ENCODE measurements around the gene TM4SF4. TPM values are rescaled to one million over a fixed set of nuclear protein-coding genes. Genes with fewer than 3 reads are reported as not detected.

The TM4SF4 gene
- total RNA-seq, 1 donor from 2014 or later = not detected

DNA sequence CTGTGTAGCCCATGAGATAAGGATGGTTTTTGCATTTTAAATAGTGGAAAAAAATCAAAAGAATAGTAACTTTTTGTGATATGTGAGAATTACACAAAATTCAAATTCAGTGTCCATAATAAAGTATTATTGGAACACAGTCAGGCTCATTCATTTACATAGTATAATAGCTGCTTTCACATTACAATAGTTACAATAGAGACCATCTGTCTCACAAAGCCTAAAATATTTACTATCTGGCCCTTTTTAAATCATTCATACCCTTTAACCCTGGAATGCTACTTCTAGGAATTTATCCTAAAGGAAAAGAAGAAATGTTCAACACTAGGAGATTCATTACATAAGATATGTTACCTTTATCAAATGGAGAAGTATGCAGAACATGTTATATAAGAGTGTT is 35.5 kb upstream of the TM4SF4 start:
- Histone ChIP-seq H3K36me3 (no peaks in the 10 kb centered on the region), H3K9ac (no peak overlapping the region), H3K4me2 (no peak overlapping the region), H4K20me1 (ENCODE audit: low read depth) (no peaks in the 10 kb centered on the region), H2AFZ (replicated peaks) (no peak overlapping the region), H3K9me3 (ENCODE audit: low read depth) (no peaks in the 10 kb centered on the region), H3K27ac (no peak overlapping the region), H3K79me2 (ENCODE audit: low read depth) (no peaks in the 10 kb centered on the region), H3K27me3 (no peaks in the 10 kb centered on the region), H3K4me3 (no peak overlapping the region), H3F3A (ENCODE audit: low read depth) (no peaks in the 10 kb centered on the region), H3K4me1 (no peaks in the 10 kb centered on the region)
- Mint-ChIP-seq H3K4me1 (no peaks in the 10 kb centered on the region), H3K27ac (no peak overlapping the region), H3K36me3 (no peaks in the 10 kb centered on the region), H3K4me3 (no peak overlapping the region), H3K9me3 (peaks cover 3% of the 10 kb centered on the region), H3K27me3 (ENCODE audit: insufficient read depth, low read depth) (peaks cover 3% of the 10 kb centered on the region)
- TF ChIP-seq EZH2 (IDR thresholded peaks at IDR 0.05) (no peak), EZH2phosphoT487 (IDR thresholded peaks at IDR 0.05) (no peak)
- TF ChIP-seq, protein P1, sequence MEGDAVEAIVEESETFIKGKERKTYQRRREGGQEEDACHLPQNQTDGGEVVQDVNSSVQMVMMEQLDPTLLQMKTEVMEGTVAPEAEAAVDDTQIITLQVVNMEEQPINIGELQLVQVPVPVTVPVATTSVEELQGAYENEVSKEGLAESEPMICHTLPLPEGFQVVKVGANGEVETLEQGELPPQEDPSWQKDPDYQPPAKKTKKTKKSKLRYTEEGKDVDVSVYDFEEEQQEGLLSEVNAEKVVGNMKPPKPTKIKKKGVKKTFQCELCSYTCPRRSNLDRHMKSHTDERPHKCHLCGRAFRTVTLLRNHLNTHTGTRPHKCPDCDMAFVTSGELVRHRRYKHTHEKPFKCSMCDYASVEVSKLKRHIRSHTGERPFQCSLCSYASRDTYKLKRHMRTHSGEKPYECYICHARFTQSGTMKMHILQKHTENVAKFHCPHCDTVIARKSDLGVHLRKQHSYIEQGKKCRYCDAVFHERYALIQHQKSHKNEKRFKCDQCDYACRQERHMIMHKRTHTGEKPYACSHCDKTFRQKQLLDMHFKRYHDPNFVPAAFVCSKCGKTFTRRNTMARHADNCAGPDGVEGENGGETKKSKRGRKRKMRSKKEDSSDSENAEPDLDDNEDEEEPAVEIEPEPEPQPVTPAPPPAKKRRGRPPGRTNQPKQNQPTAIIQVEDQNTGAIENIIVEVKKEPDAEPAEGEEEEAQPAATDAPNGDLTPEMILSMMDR (IDR thresholded peaks at IDR 0.05) = no peak
- DNase-seq (ENCODE audit: low spot score) = no peak

DNA sequence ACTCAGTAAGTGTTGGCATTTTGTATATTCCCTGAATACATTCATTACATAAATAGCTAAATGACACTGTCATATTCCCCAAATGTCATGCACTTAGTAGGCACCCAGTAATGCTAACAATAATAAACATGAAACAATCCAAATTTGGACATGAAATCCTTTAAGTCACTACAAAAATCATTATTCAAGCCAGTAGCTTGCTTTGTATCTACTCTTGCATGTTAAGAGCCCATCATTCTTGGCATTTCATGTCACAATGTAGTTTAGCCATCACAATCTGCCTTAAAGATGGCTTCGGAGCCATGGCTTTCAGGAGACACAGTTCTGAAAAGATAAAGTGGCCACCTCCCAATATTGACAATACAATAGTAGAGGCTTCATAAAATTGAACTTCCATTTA is 32.9 kb upstream of the TM4SF4 start:
- no peak for DNase-seq (ENCODE audit: low spot score)
- Mint-ChIP-seq H3K9me3 (no peaks in the 10 kb centered on the region), H3K4me1 (no peaks in the 10 kb centered on the region), H3K27ac (no peak overlapping the region), H3K36me3 (no peaks in the 10 kb centered on the region), H3K27me3 (ENCODE audit: insufficient read depth, low read depth) (peaks cover 3% of the 10 kb centered on the region), H3K4me3 (no peak overlapping the region)
- H3K4me1 ChIP-seq = no peaks in the 10 kb centered on the region
- no peak overlapping the region for H2AFZ ChIP-seq (replicated peaks)
- no peaks in the 10 kb centered on the region for H3F3A ChIP-seq (ENCODE audit: low read depth)
- TF ChIP-seq, protein P1 (IDR thresholded peaks at IDR 0.05) = no peak
- TF ChIP-seq EZH2 (IDR thresholded peaks at IDR 0.05) = no peak
- no peak for TF ChIP-seq EZH2phosphoT487 (IDR thresholded peaks at IDR 0.05)
- H3K27ac ChIP-seq = no peak overlapping the region
- no peaks in the 10 kb centered on the region for H3K36me3 ChIP-seq
- H3K4me3 ChIP-seq = no peak overlapping the region
- no peaks in the 10 kb centered on the region for H3K27me3 ChIP-seq
- H3K4me2 ChIP-seq = no peak overlapping the region
- H3K79me2 ChIP-seq (ENCODE audit: low read depth) = no peaks in the 10 kb centered on the region
- H4K20me1 ChIP-seq (ENCODE audit: low read depth) = no peaks in the 10 kb centered on the region
- H3K9me3 ChIP-seq (ENCODE audit: low read depth) = no peaks in the 10 kb centered on the region
- H3K9ac ChIP-seq = no peak overlapping the region

DNA sequence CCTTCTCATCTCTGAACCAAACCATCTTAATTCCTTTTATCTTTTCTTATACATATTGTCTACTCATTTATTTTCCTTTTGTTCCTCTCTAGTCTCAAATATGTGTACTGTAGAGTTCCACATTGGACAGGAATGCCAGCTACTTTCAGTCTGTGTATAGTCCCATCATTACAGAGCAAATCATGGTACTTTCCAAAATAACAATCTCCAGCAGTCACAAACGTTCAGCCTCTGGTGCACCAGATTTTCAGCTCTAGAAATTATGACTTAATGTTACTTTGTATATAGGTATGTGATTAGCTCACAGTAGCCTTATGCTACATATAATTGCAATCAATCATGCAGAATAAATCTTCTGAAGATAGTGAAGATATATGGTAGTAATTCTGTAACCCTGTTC is 32.5 kb upstream of the TM4SF4 start:
- H3K79me2 ChIP-seq (ENCODE audit: low read depth) = no peaks in the 10 kb centered on the region
- no peak overlapping the region for H3K9ac ChIP-seq
- no peaks in the 10 kb centered on the region for H4K20me1 ChIP-seq (ENCODE audit: low read depth)
- H3K4me1 ChIP-seq = no peaks in the 10 kb centered on the region
- H3K27me3 ChIP-seq = no peaks in the 10 kb centered on the region
- H3K27ac ChIP-seq = no peak overlapping the region
- no peak overlapping the region for H2AFZ ChIP-seq (replicated peaks)
- peaks cover 3% of the 10 kb centered on the region for H3K27me3 Mint-ChIP-seq (ENCODE audit: insufficient read depth, low read depth)
- no peak overlapping the region for H3K27ac Mint-ChIP-seq
- H3K36me3 Mint-ChIP-seq = no peaks in the 10 kb centered on the region
- DNase-seq (ENCODE audit: low spot score) = no peak
- no peak overlapping the region for H3K4me2 ChIP-seq
- no peak overlapping the region for H3K4me3 ChIP-seq
- peaks cover 2% of the 10 kb centered on the region for H3K9me3 Mint-ChIP-seq
- H3K4me3 Mint-ChIP-seq = no peak overlapping the region
- H3K9me3 ChIP-seq (ENCODE audit: low read depth) = no peaks in the 10 kb centered on the region
- H3K36me3 ChIP-seq = no peaks in the 10 kb centered on the region
- TF ChIP-seq EZH2 (IDR thresholded peaks at IDR 0.05) (no peak), EZH2phosphoT487 (IDR thresholded peaks at IDR 0.05) (no peak)
- TF ChIP-seq, protein P1 (IDR thresholded peaks at IDR 0.05) = no peak
- H3F3A ChIP-seq (ENCODE audit: low read depth) = no peaks in the 10 kb centered on the region
- no peaks in the 10 kb centered on the region for H3K4me1 Mint-ChIP-seq
